AG04450 (cell line): ENCODE measurements around the gene C11orf52. TPM values are rescaled to one million over a fixed set of nuclear protein-coding genes. Genes with fewer than 3 reads are reported as not detected.
"Not testable (repeated sequence)": the region's sequence is repeated elsewhere in the genome, so short reads cannot be mapped to it uniquely, and the experiment has no call there.

Experiments used
- CTCF ChIA-PET: fragments of 300-600, 350-600 bp; formaldehyde crosslinking; extraction: SDS; loops from one replicate; lab custom pipeline; 2022; ENCODE audit warnings: antibody characterized with exemption, inconsistent platforms; lab: Charles Lee
- POLR2A ChIA-PET: fragments of 350-600 bp; formaldehyde crosslinking; extraction: SDS; loops from one replicate; lab custom pipeline; 2021; ENCODE audit warnings: antibody characterized with exemption, inconsistent platforms; lab: Yijun Ruan, JAX
- DNase-seq: peaks from one replicate; pipeline ENCODE4 v3.0.0-alpha.2; 2011; ENCODE audit warnings: low read depth, low spot score
- H3K27ac ChIP-seq: one replicate; pipeline ENCODE4 v1.5.1; 2012; ENCODE audit warnings: low read depth, low read length, control low read depth
- H3K27me3 ChIP-seq: one replicate; pipeline ENCODE4 v1.6.0; 2012; ENCODE audit warnings: low read length; ENCODE audit not compliant: control insufficient read depth, insufficient read depth
- H3K4me3 ChIP-seq: 2 replicates; pipeline ENCODE4 v1.5.1; 2011; ENCODE audit warnings: mild to moderate bottlenecking, low read depth, low read length, control low read depth
- H3K9me3 ChIP-seq: 2 replicates; pipeline ENCODE4 v1.5.1; 2012; ENCODE audit warnings: low read length; ENCODE audit not compliant: control insufficient read depth, insufficient read depth
- CTCF ChIP-seq: IDR thresholded peaks from 2 replicates; pipeline ENCODE4 v1.5.1; 2011; ENCODE audit warnings: low read depth, low read length, control low read depth, inconsistent platforms
- polyA plus RNA-seq: library from polyadenylated mRNA; depleted of rRNA; stranded (reverse); fragments of >200 nt; gene quantifications from 2 replicates; pipeline ENCODE4 v1.2.3, GENCODE V29; 2011

C11orf52 gene
- polyA plus RNA-seq, 1 experiment = 0.38 TPM

DNA sequence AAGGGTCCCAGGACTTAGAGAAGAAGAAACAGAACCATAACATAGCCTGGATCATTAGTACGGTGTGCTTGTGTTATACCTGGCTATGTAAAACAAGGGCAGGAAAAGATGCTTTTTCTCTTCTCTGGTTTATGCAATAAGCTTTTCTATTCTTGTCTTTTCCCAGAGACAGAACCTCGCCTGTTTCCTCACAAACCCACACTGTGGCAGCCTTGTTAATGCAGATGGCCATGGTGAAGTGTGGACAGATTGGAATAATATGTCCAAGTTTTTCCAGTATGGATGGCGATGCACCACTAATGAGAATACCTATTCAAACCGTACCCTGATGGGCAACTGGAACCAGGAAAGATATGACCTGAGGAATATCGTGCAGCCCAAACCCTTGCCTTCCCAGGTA, 36.5 kb upstream of the C11orf52 start:
- ChIA-PET CTCF (interaction anchor here (0.5 to 1.4 kb wide), 3 partner anchors 50 to 115 kb away, joined by 3 to 5 read pairs (median 4); no protein-coding TSS in a partner anchor), POLR2A (no interaction called here)
- no peaks in the 10 kb centered on the region for H3K27me3 ChIP-seq
- no peaks in the 10 kb centered on the region for H3K9me3 ChIP-seq
- H3K4me3 ChIP-seq = no peak overlapping the region
- H3K27ac ChIP-seq = no peak overlapping the region
- no peak for TF ChIP-seq CTCF
- DNase-seq = no peak

DNA sequence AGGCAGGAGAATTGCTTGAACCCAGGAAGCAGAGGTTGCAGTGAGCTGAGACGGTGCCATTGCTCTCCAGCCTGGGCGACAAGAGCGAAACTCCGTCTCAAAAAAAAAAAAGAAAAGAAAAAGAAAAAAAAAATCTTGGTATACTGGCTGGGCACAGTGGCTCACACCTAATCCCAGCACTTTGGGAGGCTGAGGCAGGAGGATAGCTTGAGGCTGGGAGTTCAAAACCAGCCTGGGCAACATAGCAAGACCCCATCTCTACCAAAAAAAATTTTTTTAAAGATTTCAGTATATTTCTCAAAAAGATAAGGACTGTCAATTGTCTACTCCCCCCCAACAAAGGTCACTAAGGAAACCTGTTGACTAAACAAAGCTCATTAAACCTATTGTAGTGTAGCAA, 33.7 kb upstream of the C11orf52 start:
- H3K27me3 ChIP-seq, POLR2A ChIA-PET, H3K4me3 ChIP-seq, H3K9me3 ChIP-seq, H3K27ac ChIP-seq, DNase-seq: not testable (repeated sequence)
- CTCF ChIA-PET = interaction anchor here (0.6 kb wide), 1 partner anchor 123 kb away, joined by 3 read pairs; no protein-coding TSS in a partner anchor

- no peak for TF ChIP-seq CTCF
- Histone ChIP-seq H3K9me3 (no peaks in the 10 kb centered on the region), H3K4me3 (no peak overlapping the region), H3K27me3 (no peaks in the 10 kb centered on the region), H3K27ac (no peak overlapping the region)
- DNase-seq = no peak
- ChIA-PET CTCF (no interaction called here), POLR2A (no interaction called here)
Measured at GRCh38 chr11:111886032-111886431, 32.7 kb upstream of the C11orf52 start.

- H3K27me3 ChIP-seq = no peaks in the 10 kb centered on the region
- DNase-seq = no peak
- H3K9me3 ChIP-seq = no peaks in the 10 kb centered on the region
- H3K27ac ChIP-seq = no peak overlapping the region
- TF ChIP-seq CTCF = no peak
- H3K4me3 ChIP-seq = no peak overlapping the region
- ChIA-PET POLR2A (no interaction called here), CTCF (interaction anchor here (1.3 kb wide), 1 partner anchor 45 kb away, joined by 5 read pairs; no protein-coding TSS in a partner anchor)
Measured at GRCh38 chr11:111886844-111887243, 31.9 kb upstream of the C11orf52 start.

- no peaks in the 10 kb centered on the region for H3K27me3 ChIP-seq
- no peak for TF ChIP-seq CTCF
- no peaks in the 10 kb centered on the region for H3K9me3 ChIP-seq
- ChIA-PET POLR2A (no interaction called here), CTCF (interaction anchor here (0.5 kb wide), 1 partner anchor 889 kb away, joined by 7 read pairs; no protein-coding TSS in a partner anchor)
- no peak overlapping the region for H3K4me3 ChIP-seq
- no peak for DNase-seq
- H3K27ac ChIP-seq = no peak overlapping the region
Measured at GRCh38 chr11:111905411-111905810, 13.3 kb upstream of the C11orf52 start.
